ENCODE measurements around the gene SNX24. TPM values are rescaled to one million over a fixed set of nuclear protein-coding genes. Genes with fewer than 3 reads are reported as not detected.

SNX24 gene, protein sequence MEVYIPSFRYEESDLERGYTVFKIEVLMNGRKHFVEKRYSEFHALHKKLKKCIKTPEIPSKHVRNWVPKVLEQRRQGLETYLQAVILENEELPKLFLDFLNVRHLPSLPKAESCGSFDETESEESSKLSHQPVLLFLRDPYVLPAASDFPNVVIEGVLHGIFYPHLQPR
- 10.8 TPM for total RNA-seq (2021; ENCODE audit: unreplicated experiment)
- polyA plus RNA-seq (2012): 7.5 and 9.5 TPM in 2 replicates
- Bru-seq, nascent RNA: percentile 73 among the genes with signal in this experiment
- BruChase-seq, experiment 1, labeled RNA remaining after a 6-hour chase: percentile 52 among the genes with signal in this experiment
- percentile 60 among the genes with signal in this experiment for BruChase-seq, experiment 2, labeled RNA remaining after a 2-hour chase
- long read RNA-seq, transcript SNX24-201 (7 exons, 2,158 nt): major isoform, 11 of 20 reads
- long read RNA-seq, partial matches to known transcripts: 1 of 20 reads
- long read RNA-seq, other reads (novel, unspliced or antisense): 7 of 20 reads

DNA sequence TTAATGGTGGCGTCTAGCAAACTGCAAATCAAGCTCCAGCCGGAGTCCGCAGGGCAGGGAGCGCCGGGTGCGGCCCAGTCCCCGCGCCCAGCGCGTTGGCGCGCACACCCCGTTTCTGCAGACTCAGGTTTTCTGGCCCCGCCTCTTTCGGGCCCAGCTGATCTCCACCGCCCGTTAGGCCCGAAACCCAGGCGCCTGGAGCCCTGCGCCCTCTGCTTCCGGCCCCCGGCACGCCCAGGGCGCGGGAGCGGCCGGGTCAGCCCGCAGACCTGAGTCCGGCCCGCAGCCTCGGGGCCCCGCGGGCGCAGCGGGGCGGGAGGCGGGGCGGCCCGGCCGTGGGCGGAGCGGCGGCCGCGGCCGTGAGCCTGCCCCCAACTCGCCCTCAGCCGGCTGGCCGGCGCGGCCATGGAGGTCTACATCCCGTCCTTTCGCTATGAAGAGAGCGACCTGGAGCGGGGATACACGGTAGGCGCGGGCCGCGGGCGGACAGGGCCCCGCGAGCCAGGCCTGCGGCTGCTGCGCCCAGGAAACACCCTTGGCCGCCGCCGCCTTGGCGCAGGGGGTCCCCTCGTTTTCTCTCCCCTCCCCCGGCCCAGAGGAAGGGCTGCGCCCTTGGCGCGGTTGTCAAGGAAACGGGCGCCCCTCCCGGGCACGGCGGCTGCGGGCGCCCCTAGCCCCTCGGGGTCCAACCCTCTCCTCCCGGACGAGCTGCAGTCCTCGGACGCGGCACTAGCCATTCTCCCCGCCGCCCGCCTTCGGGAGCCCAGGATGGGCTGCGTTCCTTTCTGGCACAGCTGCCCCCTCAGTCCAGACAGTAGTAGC is at the start of gene SNX24:
TSS of gene SNX24 (plus strand) at position 385 of the 822 bp plus-strand sequence. CDS start at position 406, 21 bp downstream.
- Histone ChIP-seq H3K9me2 (ENCODE audit: insufficient read depth) (no peaks in the 10 kb centered on the region), H3K27ac (ENCODE audit: low read depth, low read length) (peak within 1 kb of the TSS; percentile 70), H4K20me1 (ENCODE audit: insufficient read depth) (no peaks in the 10 kb centered on the region), H3K36me3 (ENCODE audit: control insufficient read depth in 1 of 2, insufficient read depth in 2 of 2, low read length in 2 of 2) (no peaks in the 10 kb centered on the region), H3K9me3 (ENCODE audit: control insufficient read depth in 1 of 2, insufficient read depth in 1 of 2, low read depth in 1 of 2, low read length in 2 of 2) (no peaks in the 10 kb centered on the region), H3K4me1 (ENCODE audit: control insufficient read depth in 1 of 2, insufficient read depth in 2 of 2, low read length in 2 of 2) (peaks cover 7 to 39% of the 10 kb centered on the region in 2 experiments), H3K79me2 (ENCODE audit: insufficient read depth, low read length) (peaks cover 5% of the 10 kb centered on the region), H3K4me3 (replicated peaks in 1 of 2; ENCODE audit: low read depth in 1 of 2, low read length in 2 of 2) (peak within 1 kb of the TSS; percentile 76 to 80), H2AFZ (ENCODE audit: low read depth, low read length, poor library complexity, severe bottlenecking) (peak within 1 kb of the TSS; percentile 90), H3K4me2 (ENCODE audit: low read length) (peak within 1 kb of the TSS; percentile 78), H3K9ac (ENCODE audit: low read length) (peak within 1 kb of the TSS; percentile 72), H3K27me3 (ENCODE audit: insufficient read depth, low read length) (no peaks in the 10 kb centered on the region)
- no TSS peak for BruUV-seq (replicated peaks)
- POLR2A ChIA-PET: no interaction called here
- DNase-seq (ENCODE audit: low read depth, low spot score) (peak; percentile 34), ATAC-seq (peak; percentile 90)
- RAD21 ChIA-PET (ENCODE audit: low non-redundant PET in 1 of 2, low total read pairs in 2 of 2, uncharacterized antibody in 2 of 2, unreplicated experiment in 2 of 2): no interaction called here
- TF ChIP-seq POLR2A (IDR thresholded peaks at IDR 0.05; ENCODE audit: borderline replicate concordance, extremely low read depth, insufficient read depth, insufficient read length): peak; percentile 72
- TF ChIP-seq ZFX (IDR thresholded peaks at IDR 0.05): peak; percentile 87
- peak; percentile 65 for TF ChIP-seq POLR2AphosphoS5 (IDR thresholded peaks at IDR 0.05; ENCODE audit: low read depth, low read length)
- TF ChIP-seq EZH2 (IDR thresholded peaks at IDR 0.05): no peak
- no peak for TF ChIP-seq CBX3 (IDR thresholded peaks at IDR 0.05; ENCODE audit: low read depth)
- no peak for TF ChIP-seq RAD21 (IDR thresholded peaks at IDR 0.05; ENCODE audit: low read depth)
- peak; percentile 15 for TF ChIP-seq TCF7L2 (IDR thresholded peaks at IDR 0.05; ENCODE audit: borderline replicate concordance, extremely low read depth, insufficient read depth, insufficient read length)
- no peak for TF ChIP-seq CEBPB (IDR thresholded peaks at IDR 0.05; ENCODE audit: low read depth)
- TF ChIP-seq JUND (IDR thresholded peaks at IDR 0.05): no peak
- TF ChIP-seq ZNF274 (IDR thresholded peaks at IDR 0.05; ENCODE audit: low read depth, low read length): no peak
- TF ChIP-seq YY1 (IDR thresholded peaks at IDR 0.05; ENCODE audit: extremely low read depth, insufficient replicate concordance, low read depth, low read length): peak; percentile 5
- TF ChIP-seq, protein P1, sequence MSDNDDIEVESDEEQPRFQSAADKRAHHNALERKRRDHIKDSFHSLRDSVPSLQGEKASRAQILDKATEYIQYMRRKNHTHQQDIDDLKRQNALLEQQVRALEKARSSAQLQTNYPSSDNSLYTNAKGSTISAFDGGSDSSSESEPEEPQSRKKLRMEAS (IDR thresholded peaks at IDR 0.05): 0 out of 2 replicates have a peak, but pooled peaks have one; percentile 43
- CTCF ChIA-PET: interaction anchor here (0.9 kb wide), 1 partner anchor 24 kb away, joined by 4 read pairs; no protein-coding TSS in a partner anchor
- intact Hi-C loops (cut with micrococcal nuclease): no loop called here
